GM19240 (cell line): ENCODE measurements around the gene RPS15.

Experiments used
- DNase-seq: peaks from one replicate; pipeline ENCODE4 v3.0.0; 2011; ENCODE audit warnings: low spot score; ENCODE audit not compliant: insufficient read length

The RPS15 gene

GRCh38 chr19:1450735-1451731, 12.8 kb downstream of the RPS15 start:
- no peak for DNase-seq

GRCh38 chr19:1451916-1452801, 14.0 kb downstream of the RPS15 start:
- no peak for DNase-seq

- no peak for DNase-seq
Measured at GRCh38 chr19:1452802-1453524, 14.8 kb downstream of the RPS15 start.

- no peak for DNase-seq
Measured at GRCh38 chr19:1453525-1454364, 15.5 kb downstream of the RPS15 start.

GRCh38 chr19:1455002-1455335, 16.8 kb downstream of the RPS15 start:
- DNase-seq: no peak

- no peak for DNase-seq
Measured at GRCh38 chr19:1455336-1456120, 17.3 kb downstream of the RPS15 start.

- no peak for DNase-seq
Measured at GRCh38 chr19:1456121-1456900, 18.1 kb downstream of the RPS15 start.

GRCh38 chr19:1457031-1457739, 19.0 kb downstream of the RPS15 start:
- no peak for DNase-seq

- no peak for DNase-seq
Measured at GRCh38 chr19:1457892-1458291, 19.7 kb downstream of the RPS15 start.

GRCh38 chr19:1459479-1459878, 21.3 kb downstream of the RPS15 start:
- DNase-seq: no peak

- no peak for DNase-seq
Measured at GRCh38 chr19:1460033-1460995, 22.1 kb downstream of the RPS15 start.

GRCh38 chr19:1461862-1462261, 23.7 kb downstream of the RPS15 start:
- no peak for DNase-seq

GRCh38 chr19:1465191-1466016, 27.2 kb downstream of the RPS15 start:
- no peak for DNase-seq

- DNase-seq: no peak
Measured at GRCh38 chr19:1466018-1466460, 27.8 kb downstream of the RPS15 start.

GRCh38 chr19:1466461-1467214, 28.4 kb downstream of the RPS15 start:
- DNase-seq: no peak

GRCh38 chr19:1467215-1467489, 29.0 kb downstream of the RPS15 start:
- no peak for DNase-seq
